SK-N-MC (cell line): Measurements from ENCODE around the gene C2orf42.
"Not testable (repeated sequence)": the region's sequence is repeated elsewhere in the genome, so short reads cannot be mapped to it uniquely, and the experiment has no call there.

Source experiments
- DNase-seq: peaks from one replicate; pipeline ENCODE4 v3.0.0-alpha.2; 2011; ENCODE audit warnings: low read depth, low spot score
- H3K27ac ChIP-seq: fragments of 200-600 bp; sonication (generic); 2 replicates; pipeline ENCODE4 v1.5.1; 2016; ENCODE audit warnings: mixed run types
- H3K36me3 ChIP-seq: fragments of 200-600 bp; sonication (generic); 2 replicates; pipeline ENCODE4 v1.6.1; 2017; ENCODE audit warnings: antibody characterized with exemption, low read length, mixed read lengths; ENCODE audit not compliant: insufficient read depth
- H3K4me3 ChIP-seq: fragments of 200-600 bp; sonication (generic); 2 replicates; pipeline ENCODE4 v1.5.1; 2016
- H3K9ac ChIP-seq: fragments of 200-600 bp; sonication (generic); 2 replicates; pipeline ENCODE4 v1.8.0; 2017; ENCODE audit warnings: mixed run types, mixed read lengths; ENCODE audit not compliant: insufficient read length
- H3K9me3 ChIP-seq: fragments of 200-600 bp; sonication (generic); 2 replicates; pipeline ENCODE4 v1.6.1; 2017; ENCODE audit warnings: low read depth, mild to moderate bottlenecking, antibody characterized with exemption, low read length, moderate library complexity, mixed read lengths
- EZH2 ChIP-seq: fragments of 200-600 bp; sonication (generic); IDR thresholded peaks from one replicate; pipeline ENCODE4 v1.6.1; 2017; ENCODE audit warnings: antibody characterized with exemption
- FOXP2 ChIP-seq: optimal IDR thresholded peaks from 2 replicates; pipeline ENCODE3; 2011; ENCODE audit warnings: mild to moderate bottlenecking, moderate library complexity; ENCODE audit not compliant: insufficient read depth; ENCODE audit errors: extremely low read length, control extremely low read depth
- POLR2AphosphoS5 ChIP-seq: IDR thresholded peaks from 2 replicates; pipeline ENCODE4 v1.6.1; 2012; ENCODE audit warnings: mild to moderate bottlenecking, low read depth, low read length, borderline replicate concordance

Gene C2orf42

GRCh38 chr2:70115646-70116442, 75.0 kb downstream of the C2orf42 start:
- TF ChIP-seq FOXP2 (no peak), EZH2 (no peak), POLR2AphosphoS5 (no peak)
- Histone ChIP-seq H3K9me3 (no peaks in the 10 kb centered on the region), H3K36me3 (no peaks in the 10 kb centered on the region), H3K27ac (no peak overlapping the region), H3K4me3 (no peak overlapping the region), H3K9ac (no peak overlapping the region)
- no peak for DNase-seq

GRCh38 chr2:70113359-70114070, 77.3 kb downstream of the C2orf42 start:
- TF ChIP-seq FOXP2 (no peak), EZH2 (no peak), POLR2AphosphoS5 (no peak)
- Histone ChIP-seq H3K36me3 (no peaks in the 10 kb centered on the region), H3K27ac (0 out of 2 replicates have a peak overlapping the region, but pooled peaks have one; percentile 19), H3K9ac (no peak overlapping the region), H3K4me3 (no peak overlapping the region), H3K9me3 (no peaks in the 10 kb centered on the region)
- DNase-seq = no peak

- no peak for DNase-seq
- H3K9ac ChIP-seq = no peak overlapping the region
Observed at GRCh38 chr2:70111752-70112591, 78.8 kb downstream of the C2orf42 start.

GRCh38 chr2:70110397-70110796, 80.4 kb downstream of the C2orf42 start:
- H3K36me3 ChIP-seq, H3K9ac ChIP-seq, H3K4me3 ChIP-seq, H3K9me3 ChIP-seq, DNase-seq, H3K27ac ChIP-seq: not testable (repeated sequence)

More at GRCh38 chr2:70111752-70112591, 78.8 kb downstream of the C2orf42 start:
- Histone ChIP-seq H3K4me3 (no peak overlapping the region), H3K36me3 (no peaks in the 10 kb centered on the region), H3K27ac (peak overlapping the region; percentile 27), H3K9me3 (no peaks in the 10 kb centered on the region)
- TF ChIP-seq FOXP2 (no peak), POLR2AphosphoS5 (no peak), EZH2 (no peak)

GRCh38 chr2:70106138-70106537, 84.7 kb downstream of the C2orf42 start:
- not testable (repeated sequence) for H3K4me3 ChIP-seq, H3K27ac ChIP-seq, H3K36me3 ChIP-seq, H3K9me3 ChIP-seq, H3K9ac ChIP-seq, DNase-seq

GRCh38 chr2:70104231-70105111, 86.3 kb downstream of the C2orf42 start:
- Histone ChIP-seq H3K9ac (peak overlapping the region; percentile 68), H3K4me3 (peak overlapping the region; percentile 61), H3K27ac (peak overlapping the region; percentile 85)

GRCh38 chr2:70103531-70104061, 87.2 kb downstream of the C2orf42 start:
- DNase-seq = no peak
- TF ChIP-seq POLR2AphosphoS5 (no peak), EZH2 (no peak), FOXP2 (no peak)
- peak overlapping the region; percentile 68 for H3K9ac ChIP-seq
- H3K36me3 ChIP-seq = no peaks in the 10 kb centered on the region
- peak overlapping the region; percentile 85 for H3K27ac ChIP-seq
- H3K9me3 ChIP-seq = no peaks in the 10 kb centered on the region
- no peak overlapping the region for H3K4me3 ChIP-seq

More at GRCh38 chr2:70104231-70105111, 86.3 kb downstream of the C2orf42 start:
- H3K9me3 ChIP-seq = no peaks in the 10 kb centered on the region
- no peak for DNase-seq
- TF ChIP-seq FOXP2 = no peak
- TF ChIP-seq EZH2 = no peak
- TF ChIP-seq POLR2AphosphoS5 = no peak
- H3K36me3 ChIP-seq = no peaks in the 10 kb centered on the region

GRCh38 chr2:70102323-70102905, 88.4 kb downstream of the C2orf42 start:
- not testable (repeated sequence) for H3K9ac ChIP-seq, H3K36me3 ChIP-seq, DNase-seq, H3K27ac ChIP-seq, H3K9me3 ChIP-seq, H3K4me3 ChIP-seq

- not testable (repeated sequence) for H3K9me3 ChIP-seq, H3K27ac ChIP-seq, H3K9ac ChIP-seq, DNase-seq, H3K4me3 ChIP-seq, H3K36me3 ChIP-seq
Observed at GRCh38 chr2:70101686-70102085, 89.1 kb downstream of the C2orf42 start.
